Skeletal muscle satellite cell (primary cell): ENCODE data around the gene SKIDA1. TPM values are rescaled to one million over a fixed set of nuclear protein-coding genes. Genes with fewer than 3 reads are reported as not detected.
"Not testable (repeated sequence)": the region's sequence is repeated elsewhere in the genome, so short reads cannot be mapped to it uniquely, and the experiment has no call there.

Source experiments
- H3K27me3 ChIP-seq: 2 replicates; pipeline ENCODE4 v1.7.0; 2013; ENCODE audit warnings: low read length; ENCODE audit not compliant: control insufficient read depth, insufficient read depth
- H3K36me3 ChIP-seq: 2 replicates; pipeline ENCODE4 v1.7.0; 2013; ENCODE audit warnings: mild to moderate bottlenecking, control low read depth, low read length; ENCODE audit not compliant: insufficient read depth
- H3K4me1 ChIP-seq: 2 replicates; pipeline ENCODE4 v1.7.0; 2013; ENCODE audit warnings: low read length; ENCODE audit not compliant: control insufficient read depth, insufficient read depth
- H3K4me2 ChIP-seq: 2 replicates; pipeline ENCODE4 v1.7.0; 2013; ENCODE audit warnings: mild to moderate bottlenecking, low read length
- H3K4me3 ChIP-seq: 2 replicates; pipeline ENCODE4 v1.7.0; 2013; ENCODE audit warnings: low read length
- H3K9ac ChIP-seq: 2 replicates; pipeline ENCODE4 v1.7.0; 2013; ENCODE audit warnings: mild to moderate bottlenecking, low read depth, low read length, moderate library complexity
- H3K9me3 ChIP-seq: replicated peaks from 2 replicates; pipeline ENCODE4 v1.7.0; 2013; ENCODE audit warnings: mild to moderate bottlenecking, control low read depth, low read length
- total RNA-seq: library from RNA; depleted of rRNA; stranded (reverse); fragments of >200 nt; gene quantifications from 2 replicates; pipeline ENCODE4 v1.2.3, GENCODE V29; 2012; rRNA removed

Gene SKIDA1
- 0.25 and 0.44 TPM in 2 replicates for total RNA-seq

DNA sequence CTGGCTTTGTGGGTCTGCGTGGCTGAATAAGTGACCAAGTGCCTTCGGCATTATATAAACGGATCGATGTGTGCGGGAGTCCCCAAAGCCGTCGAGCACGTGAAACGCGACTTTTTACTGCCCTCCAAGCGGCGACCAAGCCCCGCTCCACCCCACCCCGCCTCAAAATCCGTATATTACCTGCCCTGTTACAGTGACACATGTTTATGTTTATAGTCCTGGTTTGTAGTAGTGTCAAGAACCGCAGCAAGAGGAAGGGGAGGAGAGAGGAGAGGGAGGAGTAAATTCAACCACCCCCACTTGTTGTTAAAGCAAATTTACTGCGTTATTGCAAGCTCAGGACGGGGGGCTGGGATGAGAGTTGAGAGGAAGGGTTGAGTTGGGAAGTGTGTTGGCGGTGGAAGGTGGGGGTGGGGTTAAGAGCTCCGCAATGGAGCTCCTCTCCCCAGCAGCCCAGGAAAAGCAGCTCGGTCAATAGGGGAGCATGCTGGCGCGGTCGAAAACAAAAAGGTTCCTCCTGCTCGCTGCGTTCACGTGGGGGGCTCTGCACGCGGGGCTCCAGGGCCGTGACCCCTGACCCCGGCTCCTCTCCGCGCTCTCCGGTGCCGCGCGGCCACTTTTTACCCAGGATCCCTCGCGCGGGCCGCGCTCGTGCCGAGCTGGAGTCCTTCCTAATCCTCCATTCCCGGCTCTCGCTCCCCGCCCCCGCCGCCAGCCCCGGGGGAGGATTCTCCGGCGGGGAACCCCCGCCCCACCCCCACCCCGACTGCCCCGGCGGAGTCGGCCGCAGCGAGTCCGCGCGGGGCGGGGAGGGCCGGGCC is at the start of gene SKIDA1:
SKIDA1 (minus strand) TSS at position 316 of the 821 bp plus-strand sequence. CDS start 7,860 bp downstream, outside the sequence.
- Histone ChIP-seq H3K9ac (peak within 1 kb of the TSS; percentile 95), H3K36me3 (no peaks in the 10 kb centered on the region), H3K4me1 (peaks cover 12% of the 10 kb centered on the region), H3K4me3 (peak within 1 kb of the TSS; percentile 76), H3K27me3 (no peaks in the 10 kb centered on the region), H3K9me3 (no peaks in the 10 kb centered on the region), H3K4me2 (peak within 1 kb of the TSS; percentile 96)

DNA sequence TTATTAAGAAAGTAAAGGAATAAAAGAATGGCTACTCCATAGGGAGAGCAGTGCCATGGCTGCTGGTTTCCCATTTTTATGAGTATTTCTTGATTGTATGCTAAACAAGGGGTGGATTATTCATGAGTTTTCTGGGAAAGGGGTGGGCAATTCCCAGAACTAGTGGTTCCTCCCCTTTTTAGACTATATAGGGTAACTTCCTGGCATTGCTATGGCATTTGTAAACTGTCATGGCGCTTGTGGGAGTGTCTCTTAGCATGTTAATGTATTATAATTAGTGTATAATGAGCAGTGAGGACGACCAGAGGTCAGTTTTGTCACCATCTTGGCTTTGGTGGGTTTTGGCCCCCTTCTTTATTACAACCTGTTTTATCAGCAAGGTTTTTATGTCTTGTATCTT is 49.0 kb upstream of the SKIDA1 start:
- not testable (repeated sequence) for H3K4me3 ChIP-seq, H3K9ac ChIP-seq, H3K27me3 ChIP-seq, H3K36me3 ChIP-seq, H3K4me2 ChIP-seq, H3K9me3 ChIP-seq
- H3K4me1 ChIP-seq, result peaks cover 15% of the 10 kb centered on the region

- Histone ChIP-seq H3K27me3 (no peaks in the 10 kb centered on the region), H3K4me3 (no peak overlapping the region), H3K9ac (no peak overlapping the region), H3K36me3 (peaks cover 4% of the 10 kb centered on the region), H3K9me3 (no peaks in the 10 kb centered on the region), H3K4me2 (no peak overlapping the region), H3K4me1 (peaks cover 15% of the 10 kb centered on the region)
Measured at GRCh38 chr10:21572578-21572977, 47.1 kb upstream of the SKIDA1 start.

DNA sequence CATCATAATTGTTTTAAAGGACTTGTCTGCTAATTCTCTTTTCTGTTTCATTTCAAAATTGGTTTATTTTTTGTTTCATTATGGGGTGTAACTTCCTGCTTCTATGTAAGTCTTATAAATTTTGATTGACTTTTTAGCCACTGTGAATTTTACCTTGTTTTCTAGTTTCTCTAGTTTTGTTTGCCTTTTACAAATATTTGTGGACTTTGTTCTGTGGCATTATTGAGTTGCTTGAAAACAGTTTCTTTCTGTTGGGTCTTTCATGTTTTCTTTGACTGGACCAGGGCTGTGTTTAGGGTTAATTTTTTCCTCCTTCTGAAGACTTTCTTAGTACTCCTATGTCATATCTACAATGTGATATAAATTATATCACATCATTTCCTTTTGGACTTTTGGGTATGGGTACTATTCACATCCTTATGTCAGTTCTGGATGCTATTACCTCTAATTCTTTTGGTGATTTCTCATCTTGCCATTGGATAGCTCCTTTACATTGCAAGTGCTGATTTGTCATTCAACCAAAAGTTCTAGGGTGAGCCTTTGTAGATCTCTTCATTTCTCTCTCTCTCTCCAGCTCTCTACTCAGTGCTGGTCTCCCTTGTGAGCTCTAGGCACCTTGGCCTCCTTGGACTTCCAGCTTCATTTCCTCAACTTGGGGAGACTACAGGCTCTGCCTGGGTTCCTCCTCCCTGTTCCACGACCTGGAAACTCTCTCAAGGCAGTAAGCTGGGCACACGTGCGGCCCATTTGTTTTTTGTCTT is 45.5 kb upstream of the SKIDA1 start:
- Histone ChIP-seq H3K9ac (no peak overlapping the region), H3K9me3 (no peaks in the 10 kb centered on the region), H3K4me3 (no peak overlapping the region), H3K4me2 (no peak overlapping the region), H3K4me1 (peaks cover 15% of the 10 kb centered on the region), H3K27me3 (no peaks in the 10 kb centered on the region), H3K36me3 (peaks cover 4% of the 10 kb centered on the region)

DNA sequence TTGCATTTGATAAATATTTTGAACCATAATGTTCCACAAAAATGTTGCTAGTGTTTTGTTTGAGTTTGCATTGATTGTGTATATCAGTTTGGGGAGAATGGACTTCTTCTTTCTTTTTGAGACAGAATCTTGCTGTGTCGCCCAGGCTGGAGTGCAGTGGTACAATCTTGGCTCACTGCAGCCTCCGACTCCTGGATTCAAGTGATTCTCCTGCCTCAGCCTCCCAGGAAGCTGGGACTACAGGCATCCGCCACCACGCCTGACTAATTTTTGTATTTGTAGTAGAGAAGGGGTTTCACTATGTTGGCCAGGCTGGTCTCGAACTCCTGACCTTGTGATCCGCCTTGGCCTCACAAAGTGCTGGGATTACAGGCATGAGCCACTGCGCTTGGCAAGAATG is 33.5 kb upstream of the SKIDA1 start:
- H3K4me2 ChIP-seq, H3K4me3 ChIP-seq, H3K4me1 ChIP-seq, H3K9ac ChIP-seq, H3K27me3 ChIP-seq, H3K9me3 ChIP-seq: not testable (repeated sequence)
- H3K36me3 ChIP-seq, result peaks cover 37% of the 10 kb centered on the region

DNA sequence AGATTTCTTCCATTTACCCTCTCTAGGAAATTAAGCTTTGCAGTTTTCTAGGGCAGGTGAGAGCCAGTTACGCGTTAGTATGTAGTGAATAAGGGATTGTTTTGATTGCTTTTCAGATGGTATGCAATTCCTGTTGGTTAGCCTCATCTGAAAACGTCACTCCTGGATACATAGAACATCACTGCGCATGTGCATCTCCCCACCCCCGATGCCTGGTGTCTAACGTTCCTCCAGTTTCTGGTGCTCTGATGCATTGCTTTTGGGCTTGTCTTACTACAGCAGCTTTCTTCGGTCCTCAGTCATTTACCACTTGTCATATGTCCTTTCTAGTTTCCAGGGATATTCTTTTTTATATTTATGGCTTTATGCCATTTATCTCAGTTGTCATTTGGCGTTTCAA is 31.0 kb upstream of the SKIDA1 start:
- Histone ChIP-seq H3K4me3 (no peak overlapping the region), H3K27me3 (no peaks in the 10 kb centered on the region), H3K9ac (no peak overlapping the region), H3K4me2 (no peak overlapping the region), H3K36me3 (peaks cover 51% of the 10 kb centered on the region), H3K9me3 (no peaks in the 10 kb centered on the region), H3K4me1 (no peaks in the 10 kb centered on the region)

DNA sequence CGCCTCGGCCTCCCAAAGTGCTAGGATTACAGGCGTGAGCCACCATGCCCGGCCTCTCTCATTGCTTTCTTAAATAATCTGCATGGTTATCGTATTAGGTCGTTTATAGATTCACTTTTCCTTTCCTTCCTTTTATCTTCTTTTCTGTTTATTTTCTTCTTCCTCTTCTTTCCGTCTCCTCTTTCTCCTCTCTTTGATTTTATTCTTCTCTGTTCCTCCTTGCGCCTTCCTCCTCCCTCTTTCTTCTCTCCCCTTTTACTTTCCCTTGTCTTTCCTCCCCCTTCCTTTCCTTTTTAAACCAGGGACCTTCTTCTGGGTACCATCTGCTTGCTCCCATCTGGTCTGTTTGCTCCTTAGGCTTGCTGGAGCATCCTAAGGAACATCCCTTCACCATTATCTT is 27.2 kb upstream of the SKIDA1 start:
- H3K4me1 ChIP-seq, result no peaks in the 10 kb centered on the region
- peaks cover 50% of the 10 kb centered on the region for H3K36me3 ChIP-seq
- H3K27me3 ChIP-seq, result no peaks in the 10 kb centered on the region
- no peak overlapping the region for H3K4me2 ChIP-seq
- H3K4me3 ChIP-seq, result no peak overlapping the region
- no peak overlapping the region for H3K9ac ChIP-seq
- H3K9me3 ChIP-seq, result no peaks in the 10 kb centered on the region

- H3K9me3 ChIP-seq, result no peaks in the 10 kb centered on the region
- H3K4me1 ChIP-seq, result no peaks in the 10 kb centered on the region
- no peak overlapping the region for H3K4me2 ChIP-seq
- no peaks in the 10 kb centered on the region for H3K27me3 ChIP-seq
- H3K9ac ChIP-seq, result no peak overlapping the region
- H3K4me3 ChIP-seq, result no peak overlapping the region
- H3K36me3 ChIP-seq, result peaks cover 51% of the 10 kb centered on the region
Measured at GRCh38 chr10:21547246-21547645, 21.8 kb upstream of the SKIDA1 start.

DNA sequence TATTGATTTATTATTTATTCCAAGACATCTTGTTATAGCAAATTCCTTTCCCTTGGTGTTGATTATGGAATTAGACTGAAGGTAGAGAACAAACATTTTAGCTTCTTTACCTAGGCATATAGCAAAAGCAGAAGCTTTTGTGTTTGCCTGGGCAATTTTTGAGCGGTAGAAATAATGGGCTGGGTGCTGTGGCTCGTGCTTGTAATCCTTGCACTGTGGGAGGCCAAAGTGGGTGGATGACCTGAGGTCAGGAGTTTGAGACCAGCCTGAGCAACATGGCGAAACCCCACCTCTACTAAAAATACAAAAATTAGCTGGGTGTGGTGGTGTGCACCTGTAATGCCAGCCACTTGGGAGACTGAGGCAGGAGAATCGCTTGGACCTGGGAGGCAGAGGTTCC is 15.2 kb upstream of the SKIDA1 start:
- not testable (repeated sequence) for H3K9me3 ChIP-seq, H3K4me3 ChIP-seq, H3K4me1 ChIP-seq, H3K4me2 ChIP-seq, H3K27me3 ChIP-seq, H3K9ac ChIP-seq
- peaks cover 76% of the 10 kb centered on the region for H3K36me3 ChIP-seq

DNA sequence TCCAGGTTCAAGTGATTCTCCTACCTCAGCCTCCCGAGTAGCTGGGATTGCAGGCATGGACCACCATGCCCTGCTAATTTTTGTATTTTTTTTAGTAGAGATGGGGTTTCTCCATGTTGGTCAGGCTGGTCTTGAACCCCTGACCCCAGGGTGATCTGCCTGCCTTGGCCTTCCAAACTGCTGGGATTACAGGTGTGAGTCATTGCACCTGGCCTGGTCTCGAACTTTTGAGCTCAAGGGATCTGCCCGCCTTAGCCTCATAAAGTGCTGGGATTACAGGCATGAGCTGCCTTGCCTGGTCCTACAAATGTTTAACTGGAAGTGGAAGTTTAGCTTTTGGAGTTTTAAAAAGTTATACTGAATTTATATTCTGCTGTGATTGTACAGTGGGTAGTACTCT is 11.4 kb upstream of the SKIDA1 start:
- H3K27me3 ChIP-seq, result no peaks in the 10 kb centered on the region
- H3K36me3 ChIP-seq, result peaks cover 44% of the 10 kb centered on the region
- peaks cover 23% of the 10 kb centered on the region for H3K4me1 ChIP-seq
- H3K4me2 ChIP-seq, result no peak overlapping the region
- no peak overlapping the region for H3K9ac ChIP-seq
- no peaks in the 10 kb centered on the region for H3K9me3 ChIP-seq
- H3K4me3 ChIP-seq, result no peak overlapping the region

DNA sequence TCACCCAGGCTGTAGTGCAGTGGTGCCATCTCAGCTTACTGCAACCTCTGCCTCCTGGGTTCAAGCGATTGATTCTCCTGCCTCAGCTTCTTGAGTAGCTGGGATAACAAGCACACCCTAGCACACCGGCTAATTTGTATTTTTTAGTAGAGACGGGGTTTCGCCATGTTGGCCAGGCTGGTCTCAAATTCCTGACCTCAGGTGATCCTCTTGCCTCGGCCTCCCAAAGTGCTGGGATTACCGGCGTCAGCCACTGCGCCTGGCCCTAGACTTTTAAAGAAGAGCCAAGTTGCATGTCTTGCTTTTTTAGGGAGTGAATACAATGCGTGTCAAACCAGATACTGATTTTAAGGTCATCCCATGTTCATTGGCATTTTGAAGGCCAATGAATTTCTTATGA is 10.5 kb upstream of the SKIDA1 start:
- Histone ChIP-seq H3K4me3 (peak overlapping the region; percentile 75), H3K36me3 (peaks cover 35% of the 10 kb centered on the region), H3K4me1 (peaks cover 23% of the 10 kb centered on the region), H3K4me2 (peak overlapping the region; percentile 93), H3K9ac (peak overlapping the region; percentile 72)
- H3K27me3 ChIP-seq, H3K9me3 ChIP-seq: not testable (repeated sequence)
